WTC11 (cell line): ENCODE measurements around the gene ST6GALNAC3.

Experiments used
- CTCF ChIP-seq: fragments of 200-600 bp; IDR thresholded peaks from 2 replicates; pipeline ENCODE4 v1.8.0; 2022; ENCODE audit warnings: antibody characterized with exemption
- GRHL2 ChIP-seq: fragments of 250-450 bp; sonication (Bioruptor Pico); IDR thresholded peaks from 2 replicates; pipeline ENCODE4 v1.8.0; 2022; ENCODE audit warnings: mild to moderate bottlenecking, moderate library complexity; ENCODE audit not compliant: insufficient replicate concordance, severe bottlenecking
- IRF2 ChIP-seq: sonication (generic); formaldehyde crosslinking; IDR thresholded peaks from 2 replicates; pipeline ENCODE4 v1.8.0; 2022; ENCODE audit warnings: low read depth, missing genetic modification reagents, borderline replicate concordance
- RELA ChIP-seq: sonication (generic); formaldehyde crosslinking; IDR thresholded peaks from 2 replicates; pipeline ENCODE4 v1.8.1; 2022; ENCODE audit warnings: missing genetic modification reagents, mild to moderate bottlenecking, borderline replicate concordance
- TEAD4 ChIP-seq: sonication (generic); formaldehyde crosslinking; IDR thresholded peaks from 2 replicates; pipeline ENCODE4 v1.8.0; 2022; ENCODE audit warnings: mild to moderate bottlenecking, missing genetic modification reagents

GRCh38 chr1:76374086-76374485 is 299.5 kb downstream of the ST6GALNAC3 start:
- no peak for TF ChIP-seq TEAD4 (CRISPR knock-in tag)
- TF ChIP-seq RELA (CRISPR knock-in tag), result no peak
- no peak for TF ChIP-seq IRF2 (CRISPR knock-in tag)
- TF ChIP-seq CTCF, result no peak
- TF ChIP-seq GRHL2 (CRISPR knock-in tag), result no peak
